Smooth muscle cell (in vitro differentiated cells): Measurements from ENCODE around the gene PCMT1. TPM values are rescaled to one million over a fixed set of nuclear protein-coding genes. Genes with fewer than 3 reads are reported as not detected.

Experiments
- DNase-seq: peaks from one replicate; lab custom pipeline; 2025; ENCODE audit not compliant: unreplicated experiment; lab: John Stamatoyannopoulos, UW
- H2AFZ ChIP-seq: fragments of 200-600 bp; sonication (generic); 2 replicates; pipeline ENCODE4 v1.6.0; 2016; ENCODE audit warnings: antibody characterized with exemption, low read depth, mild to moderate bottlenecking
- H3F3A ChIP-seq: fragments of 200-600 bp; sonication (generic); 2 replicates; pipeline ENCODE4 v1.6.0; 2017; ENCODE audit warnings: antibody characterized with exemption, low read depth
- H3K27ac ChIP-seq: fragments of 200-600 bp; sonication (generic); 2 replicates; pipeline ENCODE4 v1.5.1; 2016; ENCODE audit warnings: low read depth, mild to moderate bottlenecking
- H3K27me3 ChIP-seq: fragments of 200-600 bp; sonication (generic); 2 replicates; pipeline ENCODE4 v1.6.1; 2016; ENCODE audit warnings: low read depth, mild to moderate bottlenecking
- H3K36me3 ChIP-seq: fragments of 200-600 bp; sonication (generic); 2 replicates; pipeline ENCODE4 v1.5.1; 2016; ENCODE audit warnings: low read depth
- H3K4me1 ChIP-seq: fragments of 200-600 bp; sonication (generic); 2 replicates; pipeline ENCODE4 v1.5.1; 2016; ENCODE audit warnings: low read depth
- H3K4me2 ChIP-seq: fragments of 200-600 bp; sonication (generic); 2 replicates; pipeline ENCODE4 v1.6.0; 2016; ENCODE audit warnings: mild to moderate bottlenecking
- H3K4me3 ChIP-seq: fragments of 200-600 bp; sonication (generic); 2 replicates; pipeline ENCODE4 v1.5.1; 2016; ENCODE audit warnings: mild to moderate bottlenecking
- H3K79me2 ChIP-seq: fragments of 200-600 bp; sonication (generic); 2 replicates; pipeline ENCODE4 v1.6.0; 2016; ENCODE audit warnings: low read depth, mild to moderate bottlenecking
- H3K9ac ChIP-seq: fragments of 200-600 bp; sonication (generic); 2 replicates; pipeline ENCODE4 v1.6.0; 2016; ENCODE audit warnings: low read depth
- H3K9me3 ChIP-seq: fragments of 200-600 bp; sonication (generic); replicated peaks from 2 replicates; pipeline ENCODE4 v1.5.1; 2016; ENCODE audit warnings: low read depth
- H4K20me1 ChIP-seq: fragments of 200-600 bp; sonication (generic); 2 replicates; pipeline ENCODE4 v1.6.0; 2016; ENCODE audit warnings: low read depth
- CTCF ChIP-seq: fragments of 200-600 bp; sonication (generic); IDR thresholded peaks from 2 replicates; pipeline ENCODE4 v1.5.1; 2017; ENCODE audit warnings: borderline replicate concordance, mild to moderate bottlenecking, antibody characterized with exemption; ENCODE audit not compliant: insufficient read depth, poor library complexity, severe bottlenecking
- WGBS: methylation state at CpG from one replicate; pipeline ENCODE4 v1.1.7; 2016; ENCODE audit warnings: low lambda C conversion rate; 5-methylcytosine and 5-hydroxymethylcytosine counted together
- polyA plus RNA-seq: library from polyadenylated mRNA; unstranded; fragments of >200 nt; fragmentation: Nextera tagmentation; extraction: Ambion mirVana; gene quantifications from 2 replicates; pipeline ENCODE4 v1.2.1, GENCODE V29; 2016
- total RNA-seq: library from RNA; depleted of rRNA; stranded (reverse); fragments of >200 nt; gene quantifications from 2 replicates; pipeline ENCODE4 v1.2.3, GENCODE V29; 2014

Gene PCMT1
- total and polyA plus RNA-seq, 2 experiments from 2014 or later, result 97.9 to 139 TPM

GRCh38 chr6:149854532-149854931, 105.0 kb downstream of the PCMT1 start:
- Histone ChIP-seq H3K9ac (peak overlapping the region; percentile 67), H3K9me3 (no peaks in the 10 kb centered on the region), H3K27ac (peak overlapping the region; percentile 97), H2AFZ (no peak overlapping the region), H3K36me3 (no peaks in the 10 kb centered on the region), H4K20me1 (no peaks in the 10 kb centered on the region), H3K27me3 (no peaks in the 10 kb centered on the region), H3K4me1 (peaks cover 21% of the 10 kb centered on the region), H3K4me3 (no peak overlapping the region), H3F3A (peaks cover 28% of the 10 kb centered on the region), H3K79me2 (peaks cover 41% of the 10 kb centered on the region), H3K4me2 (peak overlapping the region; percentile 81)
- TF ChIP-seq CTCF, result no peak
- DNase-seq, result no peak
- 75% methylated on average over 6 of the region's 6 CpGs for WGBS

GRCh38 chr6:149855040-149855654, 105.6 kb downstream of the PCMT1 start:
- H3K4me3 ChIP-seq, result peak overlapping the region; percentile 27
- H3K27ac ChIP-seq, result peak overlapping the region; percentile 97
- peaks cover 3% of the 10 kb centered on the region for H4K20me1 ChIP-seq
- no peak for TF ChIP-seq CTCF
- H3F3A ChIP-seq, result peaks cover 28% of the 10 kb centered on the region
- no peaks in the 10 kb centered on the region for H3K27me3 ChIP-seq
- WGBS, result 2% methylated on average over 5 of the region's 5 CpGs
- peak overlapping the region; percentile 87 for H3K9ac ChIP-seq
- H3K4me2 ChIP-seq, result peak overlapping the region; percentile 81
- H3K9me3 ChIP-seq, result no peaks in the 10 kb centered on the region
- H2AFZ ChIP-seq, result no peak overlapping the region
- no peaks in the 10 kb centered on the region for H3K36me3 ChIP-seq
- H3K4me1 ChIP-seq, result peaks cover 24% of the 10 kb centered on the region
- H3K79me2 ChIP-seq, result peaks cover 48% of the 10 kb centered on the region
- DNase-seq, result no peak

- H3F3A ChIP-seq, result peaks cover 28% of the 10 kb centered on the region
- peak overlapping the region; percentile 81 for H3K4me2 ChIP-seq
- no peaks in the 10 kb centered on the region for H3K27me3 ChIP-seq
- DNase-seq, result no peak
- no peaks in the 10 kb centered on the region for H3K9me3 ChIP-seq
- TF ChIP-seq CTCF, result no peak
- peak overlapping the region; percentile 97 for H3K27ac ChIP-seq
- H3K9ac ChIP-seq, result peak overlapping the region; percentile 87
- peaks cover 53% of the 10 kb centered on the region for H3K79me2 ChIP-seq
- peak overlapping the region; percentile 27 for H3K4me3 ChIP-seq
- peaks cover 24% of the 10 kb centered on the region for H3K4me1 ChIP-seq
- no peaks in the 10 kb centered on the region for H3K36me3 ChIP-seq
- no peak overlapping the region for H2AFZ ChIP-seq
- H4K20me1 ChIP-seq, result peaks cover 9% of the 10 kb centered on the region
- WGBS, result 9% methylated on average over 2 of the region's 2 CpGs
These were observed 106.2 kb downstream of the PCMT1 start for GRCh38 chr6:149855741-149856140.
